GM06990 (cell line): ENCODE data around the gene OGG1.
A peak's percentile ranks its signal among the peaks of the same experiment; 100 is the strongest.

Source experiments
- DNase-seq: peaks from one replicate; pipeline ENCODE4 v3.0.0-alpha.2; 2011; ENCODE audit not compliant: insufficient read length; ENCODE audit errors: extremely low read depth
- H3K27me3 ChIP-seq: replicated peaks from 2 replicates; pipeline ENCODE4 v1.6.0; 2011; ENCODE audit warnings: low read length; ENCODE audit not compliant: control insufficient read depth, insufficient read depth
- H3K36me3 ChIP-seq: 2 replicates; pipeline ENCODE4 v1.5.1; 2011; ENCODE audit warnings: low read length; ENCODE audit not compliant: control insufficient read depth, insufficient read depth
- H3K4me3 ChIP-seq: replicated peaks from 2 replicates; pipeline ENCODE4 v1.5.1; 2011; ENCODE audit warnings: low read depth, mild to moderate bottlenecking, control low read depth, low read length
- TF ChIP-seq, protein P1 (sequence below): IDR thresholded peaks from 2 replicates; pipeline ENCODE4 v1.5.1; 2011; ENCODE audit warnings: low read length, control low read depth, mild to moderate bottlenecking, inconsistent platforms; ENCODE audit not compliant: insufficient read depth, poor library complexity, severe bottlenecking

OGG1 gene

DNA sequence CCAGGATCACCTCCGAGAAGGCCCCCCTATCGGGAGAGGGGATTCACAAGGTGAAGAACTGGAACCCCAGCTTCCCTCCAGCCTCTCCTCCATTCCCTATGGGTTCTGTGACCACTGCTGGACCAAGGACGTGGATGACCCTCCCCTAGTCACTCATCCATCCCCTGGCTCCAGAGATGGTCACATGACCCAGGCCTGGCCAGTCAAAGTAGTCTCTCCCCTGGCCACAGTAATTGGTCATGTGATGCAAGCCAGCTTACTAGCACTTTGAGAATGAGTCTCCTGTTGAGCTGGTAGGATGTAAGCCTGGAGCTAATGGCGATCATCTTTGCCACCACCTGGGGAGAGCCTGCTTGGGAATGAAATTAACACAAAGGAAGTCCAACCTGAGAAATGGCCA, 16.1 kb downstream of the OGG1 start:
- Histone ChIP-seq H3K27me3 (no peaks in the 10 kb centered on the region), H3K36me3 (no peaks in the 10 kb centered on the region; the same call in 1 of the 2 replicates), H3K4me3 (no peak overlapping the region)
- no peak for DNase-seq
- TF ChIP-seq, protein P1, sequence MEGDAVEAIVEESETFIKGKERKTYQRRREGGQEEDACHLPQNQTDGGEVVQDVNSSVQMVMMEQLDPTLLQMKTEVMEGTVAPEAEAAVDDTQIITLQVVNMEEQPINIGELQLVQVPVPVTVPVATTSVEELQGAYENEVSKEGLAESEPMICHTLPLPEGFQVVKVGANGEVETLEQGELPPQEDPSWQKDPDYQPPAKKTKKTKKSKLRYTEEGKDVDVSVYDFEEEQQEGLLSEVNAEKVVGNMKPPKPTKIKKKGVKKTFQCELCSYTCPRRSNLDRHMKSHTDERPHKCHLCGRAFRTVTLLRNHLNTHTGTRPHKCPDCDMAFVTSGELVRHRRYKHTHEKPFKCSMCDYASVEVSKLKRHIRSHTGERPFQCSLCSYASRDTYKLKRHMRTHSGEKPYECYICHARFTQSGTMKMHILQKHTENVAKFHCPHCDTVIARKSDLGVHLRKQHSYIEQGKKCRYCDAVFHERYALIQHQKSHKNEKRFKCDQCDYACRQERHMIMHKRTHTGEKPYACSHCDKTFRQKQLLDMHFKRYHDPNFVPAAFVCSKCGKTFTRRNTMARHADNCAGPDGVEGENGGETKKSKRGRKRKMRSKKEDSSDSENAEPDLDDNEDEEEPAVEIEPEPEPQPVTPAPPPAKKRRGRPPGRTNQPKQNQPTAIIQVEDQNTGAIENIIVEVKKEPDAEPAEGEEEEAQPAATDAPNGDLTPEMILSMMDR, result no peak

DNA sequence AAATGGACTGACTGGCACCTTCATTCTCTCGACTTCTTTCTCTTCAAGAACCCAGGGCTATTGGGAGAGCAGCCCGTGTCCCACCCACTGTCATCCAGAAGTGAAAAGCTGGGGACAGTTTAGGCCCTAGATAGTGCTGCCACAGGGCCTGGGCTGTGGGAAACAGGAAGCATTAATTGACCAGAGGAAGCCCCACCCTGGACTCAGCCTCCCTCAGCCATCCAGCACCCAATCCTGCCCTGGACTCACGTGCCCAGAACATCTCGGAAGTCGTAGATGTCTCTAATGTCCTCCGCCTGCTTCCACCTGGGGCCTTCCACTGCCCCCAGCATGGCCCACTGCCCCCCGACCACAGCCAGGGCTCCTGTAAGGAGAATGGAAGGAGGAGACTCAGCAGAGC, 17.7 kb downstream of the OGG1 start:
- no peak overlapping the region for H3K4me3 ChIP-seq
- no peak for DNase-seq
- no peaks in the 10 kb centered on the region; the same call in 1 of the 2 replicates for H3K36me3 ChIP-seq
- TF ChIP-seq, protein P1, result no peak
- H3K27me3 ChIP-seq, result no peaks in the 10 kb centered on the region

DNA sequence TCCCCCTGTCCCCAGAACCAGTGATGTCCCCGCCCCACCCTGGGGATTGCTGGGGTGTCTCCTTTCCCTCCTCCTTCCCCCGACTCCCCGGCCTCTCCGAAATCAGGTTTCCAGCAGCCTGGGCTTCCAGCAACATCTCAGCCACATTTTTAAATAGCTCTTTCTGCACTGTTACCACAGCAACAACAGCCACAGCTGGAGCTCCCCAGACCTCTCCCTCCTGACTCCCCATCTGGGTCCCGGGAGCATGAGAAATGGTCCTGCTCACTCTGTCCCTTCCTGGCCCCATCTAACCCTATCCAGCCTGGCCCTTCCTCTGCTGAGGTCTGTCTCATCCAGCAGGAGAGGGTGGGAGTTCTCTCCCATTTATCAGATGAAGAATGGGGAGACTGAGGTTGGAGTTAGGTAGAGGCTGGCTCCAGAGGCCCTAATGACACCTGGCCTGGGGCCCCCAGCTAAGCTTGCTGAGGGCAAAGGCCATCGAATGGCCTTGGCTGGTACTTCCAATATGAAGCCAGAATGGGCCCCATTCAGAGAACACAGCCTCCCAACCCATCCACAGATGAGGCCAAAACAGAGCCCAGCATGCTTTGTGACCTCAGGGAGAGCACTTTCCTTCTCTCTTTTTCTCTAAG, 18.5 kb downstream of the OGG1 start:
- TF ChIP-seq, protein P1, result no peak
- no peak for DNase-seq
- Histone ChIP-seq H3K27me3 (no peaks in the 10 kb centered on the region), H3K4me3 (no peak overlapping the region), H3K36me3 (no peaks in the 10 kb centered on the region; the same call in 1 of the 2 replicates)

DNA sequence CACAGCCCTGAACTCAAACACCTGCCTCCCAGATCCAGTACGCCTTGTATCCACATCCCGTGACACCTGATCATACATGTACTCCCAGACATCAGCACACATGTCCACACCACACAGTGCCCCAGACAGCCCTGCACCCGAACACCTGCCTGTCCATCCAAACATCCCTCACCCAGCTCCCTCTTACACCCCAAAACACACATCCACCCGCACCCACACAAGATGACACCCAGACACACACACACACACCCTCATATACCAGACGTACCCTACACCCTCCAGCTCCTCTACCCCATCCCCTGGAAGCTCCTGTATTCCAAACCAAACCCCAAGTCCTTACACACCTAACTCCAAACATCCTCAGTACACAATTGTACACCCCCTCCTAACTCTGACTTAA, 19.3 kb downstream of the OGG1 start:
- DNase-seq, result no peak
- Histone ChIP-seq H3K27me3 (no peaks in the 10 kb centered on the region), H3K36me3 (no peaks in the 10 kb centered on the region; the same call in 1 of the 2 replicates), H3K4me3 (no peak overlapping the region; the same call in 1 of the 2 replicates)
- TF ChIP-seq, protein P1, result no peak

DNA sequence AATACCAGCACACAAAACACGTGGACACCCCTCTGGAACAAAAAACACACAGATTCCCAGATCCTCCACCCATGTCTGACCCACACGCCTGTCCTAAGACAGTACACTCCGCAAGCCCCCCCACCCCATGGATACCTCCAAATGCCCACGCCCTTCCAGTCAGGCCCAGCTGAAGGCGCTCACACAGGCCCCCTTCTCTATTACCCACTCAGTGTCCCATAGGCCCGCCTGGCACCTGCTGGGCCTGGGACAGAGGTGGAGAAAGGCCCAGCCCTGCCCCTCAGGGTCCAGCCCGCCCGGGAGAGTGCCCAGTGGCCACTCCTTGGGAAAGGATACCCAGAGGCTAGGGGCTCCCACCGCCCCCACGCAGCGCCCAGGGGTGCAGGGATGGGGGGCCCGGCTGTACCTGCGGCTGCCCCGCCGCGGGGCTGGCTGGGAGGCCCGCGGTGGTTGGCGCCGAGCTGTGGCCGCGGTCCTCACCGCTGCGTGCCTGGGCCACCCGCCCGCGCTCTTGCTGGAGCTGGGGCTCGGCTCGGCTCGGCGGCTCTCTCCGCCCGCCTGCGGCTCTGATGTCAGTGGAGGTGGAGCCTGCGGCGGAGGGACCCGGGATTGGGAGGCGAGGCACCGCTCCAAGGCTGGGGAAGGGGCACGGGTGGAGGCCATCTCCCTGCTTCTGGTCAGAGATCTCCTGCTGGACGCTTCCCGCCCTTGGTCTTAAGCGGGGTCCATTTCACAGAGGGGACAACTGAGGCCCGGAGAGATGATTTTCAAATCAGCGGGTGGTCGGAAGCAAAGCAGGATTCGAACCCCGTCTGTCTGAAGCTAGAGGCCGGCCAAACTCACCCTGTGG, 19.9 kb downstream of the OGG1 start, which contains the start of gene CAMK1:
CAMK1 (minus strand) TSS at position 522 of the 850 bp plus-strand sequence. CDS start 2,198 bp downstream, outside the sequence.
- DNase-seq, result peak; percentile 48
- H3K4me3 ChIP-seq, result peak within 1 kb of the TSS; percentile 51
- no peaks in the 10 kb centered on the region; the same call in 1 of the 2 replicates for H3K36me3 ChIP-seq
- TF ChIP-seq, protein P1, result no peak
- no peaks in the 10 kb centered on the region for H3K27me3 ChIP-seq
